Endothelial cell of umbilical vein (primary cell): ENCODE results near the gene RAB37. TPM values are rescaled to one million over a fixed set of nuclear protein-coding genes. Genes with fewer than 3 reads are reported as not detected.

Source experiments
- BruUV-seq: library from RNA; stranded (reverse); fragments of 400-500 nt; replicated peaks from 2 replicates; lab custom pipeline; 2021; lab: Mats Ljungman, UMichigan
- CTCF ChIA-PET: fragments of 300-600, 350-600 bp; sonication (Branson Sonifier 250); formaldehyde crosslinking; loops from one replicate; lab custom pipeline; 2021; ENCODE audit warnings: antibody characterized with exemption, inconsistent platforms; lab: Charles Lee
- POLR2A ChIA-PET: fragments of 300-600, 350-600 bp; sonication (Branson Sonifier 250); formaldehyde crosslinking; loops from one replicate; lab custom pipeline; 2021; ENCODE audit warnings: antibody characterized with exemption, inconsistent platforms; lab: Charles Lee
- DNase-seq: peaks from one replicate; pipeline ENCODE4 v3.0.0-alpha.2; 2011; ENCODE audit warnings: low read depth, low spot score
- FAIRE-seq: peaks from 2 replicates; lab custom pipeline; 2011; peaks lifted over from hg19 to GRCh38; lab: Jason Lieb, UNC
- H2AFZ ChIP-seq: 2 replicates; pipeline ENCODE4 v1.6.0; 2012; ENCODE audit warnings: low read depth, low read length, control low read depth, inconsistent platforms
- H3K27ac ChIP-seq: 2 replicates; pipeline ENCODE4 v1.5.1; 2011; ENCODE audit warnings: low read depth, mild to moderate bottlenecking, control low read depth, low read length, moderate library complexity; ENCODE audit not compliant: insufficient read depth
- H3K27me3 ChIP-seq, 2 experiments: 2 replicates each; pipeline versions ENCODE4 v1.6.0 to v1.6.1; 2011; ENCODE audit warnings: low read length in 2 of 2, mixed read lengths in 1 of 2; ENCODE audit not compliant: control insufficient read depth in 2 of 2, insufficient read depth in 2 of 2
- H3K36me3 ChIP-seq, 2 experiments: 2 replicates in 1 of 2; 3 replicates in 1 of 2; pipeline ENCODE4 v1.5.1; 2011; ENCODE audit warnings: low read length in 2 of 2, mild to moderate bottlenecking in 1 of 2, moderate library complexity in 1 of 2; ENCODE audit not compliant: control insufficient read depth in 2 of 2, insufficient read depth in 2 of 2; ENCODE audit errors: extremely low read depth in 1 of 2
- H3K4me1 ChIP-seq: 3 replicates; pipeline ENCODE4 v1.5.1; 2011; ENCODE audit warnings: mild to moderate bottlenecking, low read length; ENCODE audit not compliant: control insufficient read depth, insufficient read depth; ENCODE audit errors: extremely low read depth
- H3K4me2 ChIP-seq: 2 replicates; pipeline ENCODE4 v1.6.1; 2011; ENCODE audit warnings: low read length, control low read depth, mixed read lengths; ENCODE audit not compliant: insufficient read depth
- H3K4me3 ChIP-seq, 3 experiments: fragments of 200-600 bp in 1 of 3; sonication (generic), shearing (Covaris generic) in 1 of 3; replicated peaks in 1 of 3; 2 replicates each; pipeline ENCODE4 v1.5.1; 2011 to 2016; ENCODE audit warnings: control low read depth in 3 of 3, low read length in 3 of 3, mild to moderate bottlenecking in 2 of 3, inconsistent platforms in 1 of 3, low read depth in 1 of 3, moderate library complexity in 1 of 3; ENCODE audit not compliant: insufficient read depth in 1 of 3
- H3K79me2 ChIP-seq: 2 replicates; pipeline ENCODE4 v1.6.0; 2012; ENCODE audit warnings: low read length, inconsistent platforms; ENCODE audit not compliant: control insufficient read depth, insufficient read depth
- H3K9ac ChIP-seq: replicated peaks from 2 replicates; pipeline ENCODE3; 2011; ENCODE audit warnings: low read length, control low read depth; ENCODE audit not compliant: insufficient read depth; ENCODE audit errors: extremely low read depth
- H3K9me1 ChIP-seq: replicated peaks from 3 replicates; pipeline ENCODE4 v1.6.0; 2011; ENCODE audit warnings: mild to moderate bottlenecking, low read length; ENCODE audit not compliant: control insufficient read depth, insufficient read depth; ENCODE audit errors: extremely low read depth
- H3K9me3 ChIP-seq: replicated peaks from 2 replicates; pipeline ENCODE4 v1.5.1; 2012; ENCODE audit warnings: low read length, inconsistent platforms; ENCODE audit not compliant: control insufficient read depth, insufficient read depth
- H4K20me1 ChIP-seq: replicated peaks from 2 replicates; pipeline ENCODE3; 2011; ENCODE audit warnings: mild to moderate bottlenecking, low read length; ENCODE audit not compliant: control insufficient read depth, insufficient read depth; ENCODE audit errors: extremely low read depth
- CTCF ChIP-seq, 2 donors: IDR thresholded peaks; 1 replicate in 1 of 2; 2 replicates in 1 of 2; pipeline ENCODE4 v1.5.1; 2011; ENCODE audit warnings: low read length in 2 of 2, mild to moderate bottlenecking in 2 of 2, moderate library complexity in 2 of 2, control low read depth in 1 of 2, inconsistent platforms in 1 of 2, low read depth in 1 of 2; ENCODE audit not compliant: insufficient read depth in 1 of 2; ENCODE audit errors: extremely low read depth in 1 of 2
- EZH2 ChIP-seq: IDR thresholded peaks from 2 replicates; pipeline ENCODE4 v1.6.1; 2012; ENCODE audit warnings: borderline replicate concordance, low read depth, mild to moderate bottlenecking, moderate library complexity, low read length, inconsistent platforms; ENCODE audit not compliant: severe bottlenecking
- FOS ChIP-seq: IDR thresholded peaks from 2 replicates; pipeline ENCODE4 v1.6.1; 2011; ENCODE audit warnings: mild to moderate bottlenecking, low read length, moderate library complexity, borderline replicate concordance; ENCODE audit not compliant: insufficient read depth
- GATA2 ChIP-seq: IDR thresholded peaks from 2 replicates; pipeline ENCODE4 v1.7.0; 2011; ENCODE audit warnings: low read depth, mild to moderate bottlenecking, moderate library complexity, mixed read lengths, low read length; ENCODE audit not compliant: insufficient read length, insufficient read depth
- JUN ChIP-seq: IDR thresholded peaks from 2 replicates; pipeline ENCODE4 v1.6.1; 2011; ENCODE audit warnings: borderline replicate concordance, low read depth; ENCODE audit not compliant: insufficient read length, insufficient read depth
- MAX ChIP-seq: IDR thresholded peaks from 2 replicates; pipeline ENCODE4 v1.6.1; 2011; ENCODE audit not compliant: insufficient read depth, insufficient read length
- MYC ChIP-seq: IDR thresholded peaks from one replicate; pipeline ENCODE4 v1.6.1; 2011; ENCODE audit warnings: mild to moderate bottlenecking, low read depth, low read length
- POLR2A ChIP-seq: IDR thresholded peaks from 2 replicates; pipeline ENCODE4 v1.6.1; 2012; ENCODE audit warnings: low read depth, mild to moderate bottlenecking, control low read depth, low read length
- POLR2AphosphoS5 ChIP-seq: IDR thresholded peaks from 2 replicates; pipeline ENCODE4 v1.6.1; 2012; ENCODE audit warnings: low read depth, mild to moderate bottlenecking, control low read depth, low read length, moderate library complexity; ENCODE audit not compliant: insufficient read depth
- dilution Hi-C: fragments of 300-500 bp; cut with MboI; formaldehyde crosslinking; loops from one replicate; pipeline ENCODE4 v1.15.0; 2019; ENCODE audit warnings: low sequenced_read_pairs; ENCODE audit not compliant: extremely low pct_ligation_motif_present
- intact Hi-C: fragments of 100-400 bp; cut with micrococcal nuclease; formaldehyde crosslinking; loops from one replicate; pipeline ENCODE4 v1.10.0; 2022
- polyA plus RNA-seq, 4 experiments: library from polyadenylated mRNA; depleted of rRNA in 3 of 4; stranded (reverse) in 3 of 4; unstranded in 1 of 4; fragments of >200 nt; gene quantifications; 2 replicates each; pipeline versions ENCODE4 v1.2.1 to v1.2.3, GENCODE V29; 2011 to 2012; ENCODE audit warnings: missing spikeins in 1 of 4
- total RNA-seq: library from RNA; stranded (reverse); gene quantifications from 2 replicates; pipeline ENCODE4 v1.2.3, GENCODE V29; 2021

RAB37 gene
- total and polyA plus RNA-seq, 2 donors (not counting 3 experiments of a cell fraction or from before 2014, with no cell fraction given), result 0.11 TPM; not detected in 1

GRCh38 chr17:74779501-74779900 lies 42.4 kb downstream of the RAB37 start:
- H3K9me3 ChIP-seq, result no peaks in the 10 kb centered on the region
- H3K4me1 ChIP-seq, result peaks cover 7% of the 10 kb centered on the region
- no peak for TF ChIP-seq EZH2
- no peak for TF ChIP-seq MAX
- TF ChIP-seq MYC, result no peak
- no peak for TF ChIP-seq GATA2
- no peak for TF ChIP-seq JUN
- TF ChIP-seq POLR2AphosphoS5, result no peak
- no peak for TF ChIP-seq FOS
- no peak for TF ChIP-seq CTCF (IDR thresholded peaks at IDR 0.05; ENCODE audit: extremely low read depth in 1 of 2, insufficient read depth in 1 of 2, low read depth in 1 of 2, low read length in 2 of 2)
- no peak for TF ChIP-seq POLR2A
- H3K4me2 ChIP-seq, result no peak overlapping the region
- FAIRE-seq (no peak), DNase-seq (no peak)
- no peak overlapping the region for H2AFZ ChIP-seq
- ChIA-PET POLR2A (interaction anchor here (0.7 to 1.1 kb wide), 2 partner anchors 9 to 459 kb away, joined by 3 read pairs; no protein-coding TSS in a partner anchor), CTCF (interaction anchor here (1.3 to 5.5 kb wide), 5 partner anchors 9 to 122 kb away, joined by 3 to 29 read pairs (median 5); partner anchors contain the start of gene GRIN2C)
- H3K9me1 ChIP-seq, result no peaks in the 10 kb centered on the region
- no peaks in the 10 kb centered on the region for H3K27me3 ChIP-seq
- H3K9ac ChIP-seq, result no peak overlapping the region
- peaks cover 19% of the 10 kb centered on the region for H3K79me2 ChIP-seq
- no peak overlapping the region for H3K27ac ChIP-seq
- BruUV-seq, result no TSS peak
- dilution Hi-C loops (no loop called here), intact Hi-C loops (loop anchor here (5.0 kb wide), 1 partner anchor 93 kb away; the partner anchor contains the start of gene FDXR)
- no peak overlapping the region for H3K4me3 ChIP-seq
- H4K20me1 ChIP-seq, result no peaks in the 10 kb centered on the region
- peaks cover 0 to 3% of the 10 kb centered on the region in 2 experiments for H3K36me3 ChIP-seq
